Measurements from ENCODE around the gene RBMS2.
A peak's percentile ranks its signal among the peaks of the same experiment; 100 is the strongest.

Gene RBMS2

DNA sequence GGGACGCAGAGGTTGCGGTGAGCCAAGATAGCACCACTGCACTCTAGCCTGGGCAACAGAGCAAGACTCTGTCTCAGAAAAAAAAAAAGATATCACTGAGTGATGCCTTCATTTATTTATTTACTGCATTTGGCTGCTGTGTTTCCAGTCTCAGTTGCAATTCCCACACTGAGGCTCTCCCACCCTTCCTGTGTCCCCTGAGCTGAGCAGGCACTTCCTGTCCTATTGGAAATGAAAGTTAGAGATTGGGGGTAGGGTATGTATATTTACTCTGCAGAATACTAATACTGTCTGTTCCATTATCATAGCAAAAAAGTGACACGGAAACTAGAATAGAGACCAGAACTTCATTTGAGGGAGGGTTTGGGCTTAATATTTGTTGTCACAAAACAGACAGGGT, 1.6 kb upstream of the RBMS2 start:
- Histone ChIP-seq H3K27ac (ENCODE audit: low read length) (no peak overlapping the region), H3K9me3 (ENCODE audit: insufficient read depth, low read depth, low read length) (no peaks in the 10 kb centered on the region), H3K36me3 (ENCODE audit: insufficient read depth, low read depth, low read length) (no peaks in the 10 kb centered on the region), H3K27me3 (ENCODE audit: insufficient read depth, low read length) (no peaks in the 10 kb centered on the region; the same call in 1 of the 2 replicates), H3K4me3 (ENCODE audit: low read length) (no peak overlapping the region), H3K9ac (ENCODE audit: low read depth, low read length) (no peak overlapping the region), H3K4me1 (ENCODE audit: insufficient read depth, low read length) (no peaks in the 10 kb centered on the region; the same call in 1 of the 2 replicates)

DNA sequence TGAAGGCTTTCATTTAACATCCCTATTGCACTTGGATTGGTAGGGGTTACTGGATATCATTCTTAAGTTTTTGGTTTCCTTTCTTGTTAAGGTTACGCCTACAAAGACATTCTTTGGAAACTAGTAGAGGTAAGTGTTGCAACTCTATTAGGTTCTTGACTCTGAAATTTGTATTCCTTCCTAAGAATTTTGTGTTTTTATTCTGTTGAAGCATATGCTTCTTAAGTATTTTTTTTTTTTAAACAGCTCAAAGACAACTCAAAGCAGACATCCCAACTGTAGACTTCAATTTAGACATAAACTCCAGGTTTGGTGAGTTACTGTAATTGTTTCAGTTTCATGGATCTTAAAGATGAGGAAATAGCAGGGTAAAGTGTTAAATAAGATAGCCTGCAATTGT, 1.1 kb upstream of the RBMS2 start:
- Histone ChIP-seq H3K4me3 (ENCODE audit: low read length) (no peak overlapping the region), H3K36me3 (ENCODE audit: insufficient read depth, low read depth, low read length) (no peaks in the 10 kb centered on the region), H3K27me3 (ENCODE audit: insufficient read depth, low read length) (no peaks in the 10 kb centered on the region; the same call in 1 of the 2 replicates), H3K9ac (ENCODE audit: low read depth, low read length) (no peak overlapping the region), H3K9me3 (ENCODE audit: insufficient read depth, low read depth, low read length) (no peaks in the 10 kb centered on the region), H3K4me1 (ENCODE audit: insufficient read depth, low read length) (no peaks in the 10 kb centered on the region; the same call in 1 of the 2 replicates), H3K27ac (ENCODE audit: low read length) (no peak overlapping the region)

DNA sequence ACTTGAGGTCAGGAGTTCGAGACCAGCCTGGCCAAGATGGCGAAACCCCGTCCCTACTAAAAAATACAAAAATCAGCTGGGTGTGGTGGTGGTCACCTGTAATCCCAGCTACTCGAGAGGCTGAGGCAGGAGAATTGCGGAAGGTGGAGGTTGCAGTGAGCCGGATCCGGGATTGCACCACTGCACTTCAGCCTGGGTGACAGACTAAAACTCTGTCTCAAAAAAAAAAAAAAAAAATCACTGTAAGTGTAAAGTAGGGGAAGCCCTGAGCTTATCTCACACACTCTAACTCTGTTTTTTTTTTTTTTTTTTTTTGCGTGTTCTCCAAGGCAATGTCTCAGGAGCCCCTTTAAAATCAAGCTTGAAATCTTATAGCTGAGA, 421 bp upstream of the RBMS2 start:
- no peaks in the 10 kb centered on the region; the same call in 1 of the 2 replicates for H3K4me1 ChIP-seq (ENCODE audit: insufficient read depth, low read length)
- no peaks in the 10 kb centered on the region for H3K36me3 ChIP-seq (ENCODE audit: insufficient read depth, low read depth, low read length)
- no peaks in the 10 kb centered on the region for H3K9me3 ChIP-seq (ENCODE audit: insufficient read depth, low read depth, low read length)
- H3K9ac ChIP-seq (ENCODE audit: low read depth, low read length) = peak overlapping the region; percentile 45; the same call in 1 of the 2 replicates
- H3K4me3 ChIP-seq (ENCODE audit: low read length) = peak overlapping the region; percentile 82; the same call in 1 of the 2 replicates
- H3K27ac ChIP-seq (ENCODE audit: low read length) = no peak overlapping the region
- H3K27me3 ChIP-seq (ENCODE audit: insufficient read depth, low read length) = no peaks in the 10 kb centered on the region; the same call in 1 of the 2 replicates

DNA sequence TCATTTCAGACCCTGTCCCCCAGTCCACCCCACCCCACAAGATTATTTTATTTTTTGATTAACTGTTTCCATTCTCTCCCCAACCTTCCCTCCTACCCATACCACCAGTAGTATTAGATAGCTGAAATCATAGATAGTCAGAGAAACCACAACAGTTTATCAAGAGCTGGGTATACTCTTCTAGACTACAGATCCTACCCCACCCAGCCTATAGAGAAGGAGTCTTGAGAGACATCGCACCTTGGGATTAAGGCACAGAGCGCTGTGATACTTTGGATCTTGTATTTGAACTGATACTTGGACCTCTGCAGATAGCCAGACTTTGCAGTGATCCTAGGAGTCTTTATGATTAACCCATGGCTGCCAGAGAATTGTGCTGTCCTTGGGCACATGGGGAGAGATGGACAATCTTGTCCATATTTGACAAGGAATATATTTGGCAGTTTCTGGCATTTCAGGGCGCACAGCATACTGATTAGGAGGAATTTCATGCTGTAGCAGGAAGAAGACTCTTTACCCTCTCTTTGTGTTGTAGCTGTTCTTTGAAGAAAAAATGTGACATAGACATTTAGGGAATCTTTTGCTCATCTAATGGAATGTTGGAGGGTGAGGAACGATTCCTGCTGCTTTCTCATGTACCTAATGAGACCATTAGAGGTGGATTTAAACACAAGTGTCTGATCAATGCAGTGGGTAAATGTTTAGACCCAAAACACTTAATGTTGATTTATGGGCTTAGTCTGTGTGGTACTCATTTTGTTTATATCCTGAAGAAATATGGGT, 982 bp downstream of the RBMS2 start:
- H3K27me3 ChIP-seq (ENCODE audit: insufficient read depth, low read length) = no peaks in the 10 kb centered on the region; the same call in 1 of the 2 replicates
- H3K4me3 ChIP-seq (ENCODE audit: low read length) = peak overlapping the region; percentile 82
- peak overlapping the region; percentile 4 for H3K27ac ChIP-seq (ENCODE audit: low read length)
- peaks cover 9% of the 10 kb centered on the region for H3K4me1 ChIP-seq (ENCODE audit: insufficient read depth, low read length)
- H3K9me3 ChIP-seq (ENCODE audit: insufficient read depth, low read depth, low read length) = no peaks in the 10 kb centered on the region
- no peaks in the 10 kb centered on the region for H3K36me3 ChIP-seq (ENCODE audit: insufficient read depth, low read depth, low read length)
- H3K9ac ChIP-seq (ENCODE audit: low read depth, low read length) = peak overlapping the region; percentile 80

DNA sequence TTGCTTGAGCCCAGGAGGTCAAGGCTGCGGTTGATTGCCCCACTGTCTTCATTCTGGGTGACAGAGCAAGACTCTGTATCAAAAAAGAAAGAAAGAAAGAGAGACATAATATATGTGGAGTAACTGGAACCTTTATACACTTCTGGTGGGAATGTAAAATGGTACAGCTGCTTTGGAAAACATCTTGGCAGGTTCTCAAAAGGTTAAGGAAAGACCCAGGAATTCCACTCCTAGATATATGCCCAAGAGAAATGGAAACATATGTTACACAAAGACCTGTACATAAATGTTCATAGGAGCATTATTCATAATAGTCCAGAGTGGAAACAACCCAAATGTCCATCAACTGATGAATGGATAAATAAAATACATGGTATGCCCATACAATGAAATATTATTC, 7.2 kb downstream of the RBMS2 start:
- H3K4me3 ChIP-seq (ENCODE audit: low read length) = no peak overlapping the region
- no peaks in the 10 kb centered on the region for H3K27me3 ChIP-seq (ENCODE audit: insufficient read depth, low read length)
- no peak overlapping the region for H3K9ac ChIP-seq (ENCODE audit: low read depth, low read length)
- H3K36me3 ChIP-seq (ENCODE audit: insufficient read depth, low read depth, low read length) = no peaks in the 10 kb centered on the region
- H3K9me3 ChIP-seq (ENCODE audit: insufficient read depth, low read depth, low read length) = no peaks in the 10 kb centered on the region
- H3K4me1 ChIP-seq (ENCODE audit: insufficient read depth, low read length) = peaks cover 11% of the 10 kb centered on the region
- H3K27ac ChIP-seq (ENCODE audit: low read length) = no peak overlapping the region

DNA sequence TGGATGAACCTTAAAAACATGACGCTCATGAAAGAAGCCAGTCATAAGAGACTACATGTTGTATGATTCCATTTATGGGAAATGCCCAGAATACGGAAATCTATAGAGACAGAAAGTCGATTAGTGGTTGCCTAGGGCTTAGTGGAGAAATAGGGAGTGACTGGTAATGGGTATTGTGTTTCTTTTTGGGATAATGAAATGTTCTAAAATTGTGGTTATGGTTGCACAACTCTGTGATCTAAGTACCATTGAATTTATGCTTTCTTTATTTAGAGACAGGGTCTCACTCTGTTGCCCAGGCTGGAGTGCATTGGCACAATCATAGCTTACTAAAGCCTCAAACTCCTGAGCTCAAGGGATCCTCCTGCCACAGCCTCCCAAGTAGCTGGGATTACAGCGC, 8.0 kb downstream of the RBMS2 start:
- no peak overlapping the region for H3K4me3 ChIP-seq (ENCODE audit: low read length)
- peaks cover 11% of the 10 kb centered on the region for H3K4me1 ChIP-seq (ENCODE audit: insufficient read depth, low read length)
- no peaks in the 10 kb centered on the region for H3K9me3 ChIP-seq (ENCODE audit: insufficient read depth, low read depth, low read length)
- H3K27me3 ChIP-seq (ENCODE audit: insufficient read depth, low read length) = no peaks in the 10 kb centered on the region
- no peak overlapping the region for H3K27ac ChIP-seq (ENCODE audit: low read length)
- no peaks in the 10 kb centered on the region for H3K36me3 ChIP-seq (ENCODE audit: insufficient read depth, low read depth, low read length)
- no peak overlapping the region for H3K9ac ChIP-seq (ENCODE audit: low read depth, low read length)

DNA sequence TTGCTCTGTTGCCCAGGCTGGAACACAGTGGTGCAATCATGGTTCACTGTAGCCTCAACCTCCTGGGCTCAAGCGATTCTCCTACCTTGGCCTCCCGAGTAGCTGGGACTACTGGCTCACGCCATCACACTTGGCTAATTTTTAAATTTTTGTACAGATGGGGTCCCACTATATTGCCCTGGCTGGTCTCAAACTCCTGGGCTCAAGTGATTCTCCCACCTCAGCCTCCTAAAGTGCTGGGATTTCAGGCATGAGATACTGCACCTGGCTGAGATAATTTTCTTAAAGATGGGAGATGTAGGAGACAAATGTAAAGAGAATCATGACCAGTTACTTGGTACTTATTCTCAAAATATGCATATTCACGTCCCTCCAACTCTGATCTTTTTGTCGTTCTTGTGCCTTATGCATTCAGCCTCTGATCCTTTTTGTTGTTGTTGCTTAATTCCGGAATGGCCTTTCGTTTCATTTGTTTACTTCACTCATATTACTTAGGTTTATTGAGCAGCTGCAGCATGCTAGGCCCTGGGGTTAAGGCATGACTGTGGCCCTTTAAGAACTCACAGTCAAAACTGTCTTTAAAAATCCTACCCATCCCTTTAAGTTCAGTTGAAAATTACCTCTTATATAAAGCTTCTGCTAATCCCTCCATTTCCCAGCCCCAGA, 8.9 kb downstream of the RBMS2 start:
- no peaks in the 10 kb centered on the region for H3K9me3 ChIP-seq (ENCODE audit: insufficient read depth, low read depth, low read length)
- no peak overlapping the region for H3K4me3 ChIP-seq (ENCODE audit: low read length)
- peaks cover 11% of the 10 kb centered on the region for H3K4me1 ChIP-seq (ENCODE audit: insufficient read depth, low read length)
- H3K9ac ChIP-seq (ENCODE audit: low read depth, low read length) = no peak overlapping the region
- no peak overlapping the region for H3K27ac ChIP-seq (ENCODE audit: low read length)
- H3K36me3 ChIP-seq (ENCODE audit: insufficient read depth, low read depth, low read length) = no peaks in the 10 kb centered on the region
- no peaks in the 10 kb centered on the region for H3K27me3 ChIP-seq (ENCODE audit: insufficient read depth, low read length)

DNA sequence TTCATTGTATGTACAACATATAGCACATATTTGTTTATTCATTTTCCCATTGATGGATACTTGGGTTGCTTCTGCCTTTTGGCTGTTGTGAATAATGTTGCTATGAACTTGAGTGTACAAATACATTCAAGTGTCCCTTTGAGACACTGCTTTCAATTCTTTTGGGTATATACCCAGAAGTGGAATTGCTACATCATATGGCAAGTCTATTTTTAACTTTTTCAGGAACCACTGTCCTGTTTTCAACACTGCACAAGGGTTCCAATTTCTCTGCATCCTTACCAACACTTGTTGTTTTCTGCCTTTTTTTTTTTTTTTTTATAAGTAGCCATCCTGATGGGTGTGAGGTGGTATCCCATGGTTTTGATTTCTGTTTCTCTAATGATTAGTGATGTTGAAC, 15.9 kb downstream of the RBMS2 start:
- no peak overlapping the region for H3K27ac ChIP-seq (ENCODE audit: low read length)
- no peaks in the 10 kb centered on the region for H3K4me1 ChIP-seq (ENCODE audit: insufficient read depth, low read length)
- no peaks in the 10 kb centered on the region for H3K9me3 ChIP-seq (ENCODE audit: insufficient read depth, low read depth, low read length)
- H3K27me3 ChIP-seq (ENCODE audit: insufficient read depth, low read length) = no peaks in the 10 kb centered on the region
- no peak overlapping the region for H3K9ac ChIP-seq (ENCODE audit: low read depth, low read length)
- no peaks in the 10 kb centered on the region for H3K36me3 ChIP-seq (ENCODE audit: insufficient read depth, low read depth, low read length)
- no peak overlapping the region for H3K4me3 ChIP-seq (ENCODE audit: low read length)

DNA sequence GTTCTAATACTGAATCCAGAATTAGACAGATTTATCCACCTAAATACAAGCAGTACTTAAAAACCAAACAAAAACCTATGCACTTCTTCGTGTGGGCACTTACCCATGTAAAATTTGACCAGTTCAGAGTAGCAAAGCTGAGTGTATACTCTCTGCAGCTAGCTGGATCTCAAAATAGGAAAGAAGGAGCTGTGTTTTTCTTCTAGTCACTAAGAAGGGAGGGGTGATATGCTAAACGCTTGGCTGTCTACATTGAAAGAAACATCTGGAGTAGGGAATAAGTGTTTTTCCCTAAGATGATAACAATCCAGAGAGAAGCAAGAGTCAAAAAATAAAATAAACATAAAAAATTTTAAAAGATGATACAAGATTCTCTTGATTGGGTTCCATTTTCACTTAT, 20.0 kb downstream of the RBMS2 start:
- Histone ChIP-seq H3K36me3 (ENCODE audit: insufficient read depth, low read depth, low read length) (no peaks in the 10 kb centered on the region), H3K4me1 (ENCODE audit: insufficient read depth, low read length) (no peaks in the 10 kb centered on the region), H3K27me3 (ENCODE audit: insufficient read depth, low read length) (no peaks in the 10 kb centered on the region), H3K4me3 (ENCODE audit: low read length) (no peak overlapping the region), H3K9ac (ENCODE audit: low read depth, low read length) (no peak overlapping the region), H3K27ac (ENCODE audit: low read length) (no peak overlapping the region), H3K9me3 (ENCODE audit: insufficient read depth, low read depth, low read length) (no peaks in the 10 kb centered on the region)

DNA sequence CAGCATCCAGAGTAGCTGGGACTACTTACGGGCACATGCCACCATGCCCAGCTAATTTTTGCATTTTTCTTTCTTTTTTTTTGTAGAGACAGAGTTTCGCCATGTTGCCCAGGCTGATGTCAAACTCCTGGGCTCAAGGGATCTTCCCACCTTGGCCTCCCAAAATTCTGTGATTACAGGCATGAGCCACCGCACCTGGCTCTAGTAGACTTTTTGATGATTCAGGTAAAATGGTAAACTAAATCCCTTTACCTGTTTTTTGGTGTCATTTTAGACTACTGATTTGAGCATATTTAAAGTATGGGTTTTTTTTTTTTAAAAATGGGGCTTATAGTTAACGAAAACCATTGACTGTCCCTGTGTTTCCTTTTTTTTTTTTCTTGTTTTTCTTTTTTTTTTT, 20.5 kb downstream of the RBMS2 start:
- H3K27me3 ChIP-seq (ENCODE audit: insufficient read depth, low read length) = no peaks in the 10 kb centered on the region
- H3K4me1 ChIP-seq (ENCODE audit: insufficient read depth, low read length) = no peaks in the 10 kb centered on the region
- no peak overlapping the region for H3K4me3 ChIP-seq (ENCODE audit: low read length)
- H3K9me3 ChIP-seq (ENCODE audit: insufficient read depth, low read depth, low read length) = no peaks in the 10 kb centered on the region
- no peaks in the 10 kb centered on the region for H3K36me3 ChIP-seq (ENCODE audit: insufficient read depth, low read depth, low read length)
- no peak overlapping the region for H3K27ac ChIP-seq (ENCODE audit: low read length)
- no peak overlapping the region for H3K9ac ChIP-seq (ENCODE audit: low read depth, low read length)

DNA sequence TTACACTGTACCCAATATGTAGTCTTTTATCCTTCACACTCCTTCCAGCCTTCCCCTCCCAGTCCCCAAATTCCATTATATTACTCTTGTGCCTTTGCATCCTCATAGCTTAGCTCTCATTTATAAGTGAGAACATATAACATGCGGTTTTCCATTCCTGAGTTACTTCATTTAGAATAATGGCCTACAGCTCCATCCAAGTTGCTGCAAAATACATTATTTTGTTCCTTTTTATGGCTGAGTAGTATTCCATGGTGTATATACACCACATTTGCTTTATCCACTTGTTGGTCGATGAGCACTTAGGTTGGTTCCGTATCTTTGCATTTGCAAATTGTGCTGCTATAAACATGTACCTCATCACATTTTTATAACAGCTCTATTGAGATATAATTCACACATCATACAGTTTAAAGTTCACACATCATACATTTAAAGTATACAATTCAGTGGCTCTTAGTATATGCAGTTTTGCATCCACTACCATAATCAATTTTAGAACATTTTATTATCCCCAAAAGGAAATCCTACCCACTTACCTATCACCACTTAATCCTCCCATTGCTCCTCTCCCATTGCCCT, 23.5 kb downstream of the RBMS2 start:
- no peak overlapping the region for H3K4me3 ChIP-seq (ENCODE audit: low read length)
- no peaks in the 10 kb centered on the region for H3K4me1 ChIP-seq (ENCODE audit: insufficient read depth, low read length)

DNA sequence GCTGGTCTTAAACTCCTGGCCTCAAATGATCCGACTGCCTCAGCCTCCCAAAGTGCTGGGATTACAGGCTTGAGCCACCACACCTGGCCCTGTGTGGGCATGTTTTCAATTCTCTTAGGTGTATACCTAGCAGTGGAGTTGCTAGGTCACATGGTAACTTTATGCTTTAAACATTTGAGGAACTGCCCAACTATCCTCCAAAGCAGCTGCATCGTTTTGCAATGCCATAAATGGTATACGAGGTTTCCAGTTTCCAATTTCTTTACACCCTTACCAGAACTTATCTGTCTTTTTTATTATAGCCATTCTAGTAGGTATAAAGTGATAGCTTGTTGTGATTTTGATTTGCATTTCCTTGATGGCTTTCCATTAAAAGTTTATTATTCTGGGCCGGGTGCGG, 25.1 kb downstream of the RBMS2 start:
- Histone ChIP-seq H3K27me3 (ENCODE audit: insufficient read depth, low read length) (no peaks in the 10 kb centered on the region), H3K9ac (ENCODE audit: low read depth, low read length) (no peak overlapping the region), H3K9me3 (ENCODE audit: insufficient read depth, low read depth, low read length) (no peaks in the 10 kb centered on the region), H3K4me3 (ENCODE audit: low read length) (no peak overlapping the region), H3K27ac (ENCODE audit: low read length) (no peak overlapping the region), H3K4me1 (ENCODE audit: insufficient read depth, low read length) (no peaks in the 10 kb centered on the region), H3K36me3 (ENCODE audit: insufficient read depth, low read depth, low read length) (no peaks in the 10 kb centered on the region)

More for the DNA sequence above, 23.5 kb downstream of the RBMS2 start:
- no peaks in the 10 kb centered on the region for H3K36me3 ChIP-seq (ENCODE audit: insufficient read depth, low read depth, low read length)
- H3K9me3 ChIP-seq (ENCODE audit: insufficient read depth, low read depth, low read length) = no peaks in the 10 kb centered on the region
- H3K9ac ChIP-seq (ENCODE audit: low read depth, low read length) = no peak overlapping the region
- H3K27ac ChIP-seq (ENCODE audit: low read length) = no peak overlapping the region
- H3K27me3 ChIP-seq (ENCODE audit: insufficient read depth, low read length) = no peaks in the 10 kb centered on the region

Data from iPS-20b (cell line).